RWPE2 (cell line): ENCODE data around the gene SYT8.
A peak's percentile ranks its signal among the peaks of the same experiment; 100 is the strongest.

Experiments
- ATAC-seq: fragments of 200-7000 bp; cut with Tn5 transposase; 3 replicates; pipeline ENCODE4 v1.9.1; 2021; ENCODE audit warnings: low read depth
- DNase-seq: peaks from one replicate; pipeline ENCODE4 v3.0.0-alpha.2; 2020; ENCODE audit warnings: low spot score
- H3K27ac ChIP-seq: fragments of 450-650 bp; 2 replicates; pipeline ENCODE4 v1.5.1; 2017; ENCODE audit warnings: mild to moderate bottlenecking; ENCODE audit not compliant: poor library complexity, severe bottlenecking
- H3K27me3 ChIP-seq: fragments of 250-450 bp; sonication (Bioruptor Pico); 2 replicates; pipeline ENCODE4 v1.5.1; 2021; ENCODE audit warnings: mild to moderate bottlenecking, moderate library complexity; ENCODE audit not compliant: insufficient read depth, poor library complexity, severe bottlenecking
- H3K36me3 ChIP-seq: fragments of 250-450 bp; sonication (Bioruptor Pico); 2 replicates; pipeline ENCODE4 v1.5.1; 2020; ENCODE audit warnings: low read depth, mild to moderate bottlenecking, moderate library complexity
- H3K4me1 ChIP-seq: fragments of 250-450 bp; sonication (Bioruptor Pico); 2 replicates; pipeline ENCODE4 v1.5.1; 2021; ENCODE audit warnings: mild to moderate bottlenecking, moderate library complexity; ENCODE audit not compliant: insufficient read depth, poor library complexity, severe bottlenecking
- H3K4me3 ChIP-seq: fragments of 250-450 bp; sonication (Bioruptor Pico); 2 replicates; pipeline ENCODE4 v1.5.1; 2021; ENCODE audit warnings: mild to moderate bottlenecking, moderate library complexity; ENCODE audit not compliant: severe bottlenecking
- H3K9me3 ChIP-seq: fragments of 250-450 bp; sonication (Bioruptor Pico); 2 replicates; pipeline ENCODE4 v1.5.1; 2021; ENCODE audit warnings: mild to moderate bottlenecking, moderate library complexity; ENCODE audit not compliant: severe bottlenecking
- CTCF ChIP-seq: fragments of 450-650 bp; IDR thresholded peaks from one replicate; pipeline ENCODE4 v1.5.1; 2017; ENCODE audit warnings: mild to moderate bottlenecking, moderate library complexity; ENCODE audit not compliant: poor library complexity, severe bottlenecking

Gene SYT8

DNA sequence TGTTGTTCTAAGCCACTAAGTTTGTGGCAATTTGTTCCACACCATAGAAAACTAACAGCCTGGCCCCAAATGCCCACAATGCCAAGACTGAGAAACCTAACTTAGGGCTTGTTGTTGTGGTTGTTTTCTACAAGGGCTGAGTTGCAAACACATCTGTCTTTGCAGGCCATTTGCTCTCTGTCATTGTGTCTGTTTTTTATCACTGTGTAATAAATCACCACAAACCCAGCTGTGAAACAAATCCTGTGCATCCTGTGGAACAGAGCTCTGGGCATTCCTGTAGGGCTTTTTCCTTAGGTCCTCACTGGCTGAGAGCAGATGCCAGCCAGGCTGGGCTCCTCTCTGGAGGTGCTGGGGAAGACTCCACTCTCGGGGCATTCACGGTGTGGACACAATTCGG lies 15.7 kb upstream of the SYT8 start:
- peaks cover 17% of the 10 kb centered on the region for H3K4me1 ChIP-seq
- no peak for ATAC-seq
- no peak overlapping the region for H3K4me3 ChIP-seq
- no peaks in the 10 kb centered on the region for H3K36me3 ChIP-seq
- TF ChIP-seq CTCF, result no peak
- H3K27me3 ChIP-seq, result no peaks in the 10 kb centered on the region
- H3K27ac ChIP-seq, result no peak overlapping the region
- H3K9me3 ChIP-seq, result peaks cover 4% of the 10 kb centered on the region
- DNase-seq, result no peak

DNA sequence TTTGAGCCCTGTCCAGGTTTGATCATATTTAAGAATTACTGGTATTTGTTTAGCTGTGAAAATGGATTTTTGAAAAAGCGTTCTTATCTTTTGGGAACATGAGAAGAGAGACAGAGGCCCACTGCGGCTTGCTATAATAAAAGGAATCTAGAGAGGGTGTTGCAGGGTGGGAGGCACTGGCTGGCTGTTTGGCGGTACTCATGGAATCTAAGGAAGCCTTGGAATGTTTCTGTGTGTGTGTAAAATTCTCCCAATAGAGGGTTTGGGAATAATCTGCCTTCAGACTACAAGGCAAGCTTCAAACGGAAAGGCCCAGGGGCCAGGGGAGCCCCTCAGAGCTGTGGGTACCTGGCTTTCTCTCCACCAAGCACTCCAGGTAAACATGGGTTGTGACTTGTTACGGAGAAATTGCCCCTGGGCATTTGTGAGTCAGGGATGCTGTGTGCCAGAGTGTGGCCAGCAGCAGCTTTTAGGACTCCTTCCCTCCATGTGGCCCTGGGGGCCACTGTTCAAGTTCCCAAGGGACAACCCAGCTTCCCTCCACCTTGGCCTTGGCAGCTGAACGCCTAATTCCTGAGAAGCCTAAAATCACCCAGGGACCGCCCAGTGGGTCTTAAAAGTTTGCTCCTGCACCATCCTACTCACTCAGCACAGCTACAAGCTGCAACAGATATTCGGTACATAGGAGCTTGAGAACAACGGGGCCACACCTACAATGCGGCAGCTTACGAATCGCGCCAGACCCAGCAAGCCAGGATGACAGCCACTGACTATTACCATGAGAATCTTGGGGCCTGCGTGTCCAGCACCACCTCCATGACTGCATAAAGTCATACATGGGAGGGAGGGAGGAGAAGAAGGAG lies 14.1 kb upstream of the SYT8 start:
- H3K36me3 ChIP-seq, result no peaks in the 10 kb centered on the region
- peak; percentile 72 for DNase-seq
- H3K4me1 ChIP-seq, result peaks cover 17% of the 10 kb centered on the region
- H3K4me3 ChIP-seq, result no peak overlapping the region
- peak; percentile 78 for ATAC-seq
- TF ChIP-seq CTCF, result no peak
- H3K27me3 ChIP-seq, result no peaks in the 10 kb centered on the region
- peaks cover 4% of the 10 kb centered on the region for H3K9me3 ChIP-seq
- H3K27ac ChIP-seq, result peak overlapping the region; percentile 59

GRCh38 chr11:1821562-1821961 lies 13.2 kb upstream of the SYT8 start:
- DNase-seq (no peak), ATAC-seq (no peak)
- no peak overlapping the region for H3K4me3 ChIP-seq
- H3K27me3 ChIP-seq, result no peaks in the 10 kb centered on the region
- peaks cover 18% of the 10 kb centered on the region for H3K4me1 ChIP-seq
- peaks cover 4% of the 10 kb centered on the region for H3K9me3 ChIP-seq
- TF ChIP-seq CTCF, result no peak
- no peaks in the 10 kb centered on the region for H3K36me3 ChIP-seq
- H3K27ac ChIP-seq, result peak overlapping the region; percentile 59

- H3K9me3 ChIP-seq, result peaks cover 4% of the 10 kb centered on the region
- H3K27me3 ChIP-seq, result no peaks in the 10 kb centered on the region
- H3K36me3 ChIP-seq, result no peaks in the 10 kb centered on the region
- ATAC-seq, result no peak
- H3K4me3 ChIP-seq, result no peak overlapping the region
- TF ChIP-seq CTCF, result no peak
- H3K4me1 ChIP-seq, result peaks cover 30% of the 10 kb centered on the region
- DNase-seq, result no peak
- no peak overlapping the region for H3K27ac ChIP-seq
Measured at GRCh38 chr11:1822648-1823375, 12.0 kb upstream of the SYT8 start.
